HCT116 (cell line): ENCODE results near the gene CNGA3. TPM values are rescaled to one million over a fixed set of nuclear protein-coding genes. Genes with fewer than 3 reads are reported as not detected.
A peak's percentile ranks its signal among the peaks of the same experiment; 100 is the strongest.

Experiments used
- ATAC-seq: fragments of 200-7000 bp; cut with Tn5 transposase; 2 replicates; pipeline ENCODE4 v1.9.1; 2020; ENCODE audit warnings: mild to moderate bottlenecking, moderate library complexity
- BruUV-seq: library from RNA; stranded (reverse); fragments of 400-500 nt; replicated peaks from 2 replicates; lab custom pipeline; 2021; lab: Mats Ljungman, UMichigan
- CTCF ChIA-PET: fragments of 300-600 bp; sonication (Branson Sonifier 250); formaldehyde crosslinking; loops from one replicate; lab custom pipeline; 2021; ENCODE audit warnings: antibody characterized with exemption; lab: Charles Lee
- POLR2A ChIA-PET: fragments of 300-600, 350-600 bp; sonication (Branson Sonifier 250); formaldehyde crosslinking; loops from one replicate; lab custom pipeline; 2021; ENCODE audit warnings: antibody characterized with exemption; lab: Charles Lee
- RAD21 ChIA-PET, 2 experiments: fragments of 300-600 bp; sonication (Branson Sonifier 250); formaldehyde crosslinking; loops; one replicate each; lab custom pipeline; 2023; ENCODE audit warnings: low total read pairs in 2 of 2; ENCODE audit not compliant: uncharacterized antibody in 2 of 2, unreplicated experiment in 2 of 2, low non-redundant PET in 1 of 2; lab: Charles Lee
- DNase-seq: peaks from one replicate; pipeline ENCODE4 v3.0.0-alpha.2; 2010; ENCODE audit warnings: low read depth, low spot score
- H2AFZ ChIP-seq: fragments of 200-600 bp; shearing (Covaris generic), sonication (generic); 2 replicates; pipeline ENCODE4 v1.6.1; 2017; ENCODE audit warnings: low read depth, mixed run types, mixed read lengths, antibody characterized with exemption, low read length; ENCODE audit not compliant: poor library complexity, severe bottlenecking
- H3K27ac ChIP-seq: 2 replicates; pipeline ENCODE4 v1.5.1; 2012; ENCODE audit warnings: low read depth, low read length
- H3K27me3 ChIP-seq: fragments of 200-600 bp; sonication (generic); 2 replicates; pipeline ENCODE4 v1.6.1; 2016; ENCODE audit warnings: mixed run types, low read length, mixed read lengths; ENCODE audit not compliant: insufficient read depth
- H3K36me3 ChIP-seq, 2 experiments: fragments of 200-500 bp in 1 of 2; fragments of 200-600 bp in 1 of 2; sonication (Bioruptor generic) in 1 of 2; sonication (generic) in 1 of 2; 2 replicates each; pipeline versions ENCODE4 v1.5.1 to v1.6.1; 2014 to 2016; ENCODE audit warnings: low read length in 2 of 2, inconsistent platforms in 1 of 2, mixed read lengths in 1 of 2, mixed run types in 1 of 2; ENCODE audit not compliant: insufficient read depth in 2 of 2, control insufficient read depth in 1 of 2
- H3K4me1 ChIP-seq, 2 experiments: fragments of 200-600 bp in 1 of 2; sonication (generic) in 1 of 2; 2 replicates each; pipeline versions ENCODE4 v1.5.1 to v1.6.1; 2012 to 2017; ENCODE audit warnings: low read length in 2 of 2, inconsistent platforms in 1 of 2, mild to moderate bottlenecking in 1 of 2, mixed read lengths in 1 of 2, mixed run types in 1 of 2, moderate library complexity in 1 of 2; ENCODE audit not compliant: insufficient read depth in 2 of 2, control insufficient read depth in 1 of 2
- H3K4me2 ChIP-seq: fragments of 200-600 bp; sonication (generic); 2 replicates; pipeline ENCODE4 v1.6.1; 2017; ENCODE audit warnings: mixed run types, low read length, mixed read lengths
- H3K4me3 ChIP-seq, 2 experiments: fragments of 200-600 bp in 1 of 2; sonication (generic) in 1 of 2; replicated peaks in 1 of 2; 2 replicates each; pipeline ENCODE4 v1.5.1; 2011 to 2016; ENCODE audit warnings: low read length in 2 of 2, control low read depth in 1 of 2, low read depth in 1 of 2, mild to moderate bottlenecking in 1 of 2, mixed read lengths in 1 of 2, mixed run types in 1 of 2
- H3K79me2 ChIP-seq: fragments of 200-600 bp; sonication (generic); 2 replicates; pipeline ENCODE4 v1.6.1; 2017; ENCODE audit warnings: mild to moderate bottlenecking, mixed run types, low read length, moderate library complexity, mixed read lengths; ENCODE audit not compliant: insufficient read depth
- H3K9ac ChIP-seq: fragments of 200-600 bp; sonication (generic); 2 replicates; pipeline ENCODE4 v1.6.1; 2016; ENCODE audit warnings: low read length, mixed read lengths
- H3K9me2 ChIP-seq: fragments of 200-600 bp; sonication (generic), shearing (Covaris generic); 2 replicates; pipeline ENCODE4 v1.6.1; 2017; ENCODE audit warnings: mixed run types, mild to moderate bottlenecking, moderate library complexity; ENCODE audit not compliant: insufficient read depth
- H3K9me3 ChIP-seq, 2 experiments: fragments of 200-500 bp in 1 of 2; fragments of 200-600 bp in 1 of 2; sonication (Bioruptor generic) in 1 of 2; sonication (generic) in 1 of 2; 2 replicates each; pipeline ENCODE4 v1.6.1; 2014 to 2017; ENCODE audit warnings: low read length in 2 of 2, mixed read lengths in 2 of 2, inconsistent platforms in 1 of 2, low read depth in 1 of 2, mild to moderate bottlenecking in 1 of 2, mixed run types in 1 of 2, moderate library complexity in 1 of 2; ENCODE audit not compliant: control insufficient read depth in 1 of 2, insufficient read depth in 1 of 2
- H4K20me1 ChIP-seq: fragments of 200-600 bp; sonication (generic), shearing (Covaris generic); 2 replicates; pipeline ENCODE4 v1.6.1; 2017; ENCODE audit warnings: mixed run types, mild to moderate bottlenecking, moderate library complexity; ENCODE audit not compliant: insufficient read depth
- CBX3 ChIP-seq: IDR thresholded peaks from 2 replicates; pipeline ENCODE4 v1.6.1; 2012; ENCODE audit warnings: low read depth
- CEBPB ChIP-seq: IDR thresholded peaks from 2 replicates; pipeline ENCODE4 v1.6.1; 2012; ENCODE audit warnings: low read depth
- CTCF ChIP-seq, 3 experiments: fragments of 200-600 bp in 1 of 3; sonication (generic) in 1 of 3; IDR thresholded peaks in 2 of 3; conservative IDR thresholded peaks in 1 of 3; 2 replicates each; pipeline ENCODE4 v1.5.1; 2012 to 2017; ENCODE audit warnings: low read depth in 2 of 3, low read length in 2 of 3, antibody characterized with exemption in 1 of 3, borderline replicate concordance in 1 of 3, control low read depth in 1 of 3, mild to moderate bottlenecking in 1 of 3, mixed read lengths in 1 of 3, mixed run types in 1 of 3, moderate library complexity in 1 of 3; ENCODE audit not compliant: insufficient read depth in 1 of 3
- ELF1 ChIP-seq: IDR thresholded peaks from 2 replicates; pipeline ENCODE4 v1.6.1; 2012; ENCODE audit warnings: low read depth, borderline replicate concordance
- EZH2 ChIP-seq: fragments of 200-600 bp; sonication (generic); IDR thresholded peaks from 2 replicates; pipeline ENCODE4 v1.6.1; 2017; ENCODE audit warnings: antibody characterized with exemption, mixed run types
- FOSL1 ChIP-seq: IDR thresholded peaks from 2 replicates; pipeline ENCODE4 v1.6.1; 2012; ENCODE audit warnings: low read depth
- JUND ChIP-seq: IDR thresholded peaks from 2 replicates; pipeline ENCODE4 v1.6.1; 2012
- RAD21 ChIP-seq: IDR thresholded peaks from 2 replicates; pipeline ENCODE4 v1.6.1; 2012; ENCODE audit warnings: low read depth, mild to moderate bottlenecking
- REST ChIP-seq: IDR thresholded peaks from 2 replicates; pipeline ENCODE4 v1.6.1; 2012; ENCODE audit warnings: low read depth
- SP1 ChIP-seq: IDR thresholded peaks from 2 replicates; pipeline ENCODE4 v1.6.1; 2012; ENCODE audit warnings: low read depth
- SRF ChIP-seq: IDR thresholded peaks from 2 replicates; pipeline ENCODE4 v1.6.1; 2012; ENCODE audit warnings: low read depth
- TCF7L2 ChIP-seq: IDR thresholded peaks from 2 replicates; pipeline ENCODE4 v1.7.0; 2011; ENCODE audit warnings: borderline replicate concordance, inconsistent platforms; ENCODE audit not compliant: insufficient read depth, insufficient read length; ENCODE audit errors: extremely low read depth
- intact Hi-C: fragments of 100-400 bp; cut with micrococcal nuclease; formaldehyde crosslinking; loops from 2 replicates; pipeline ENCODE4 v1.10.0; 2022
- total RNA-seq: library from RNA; stranded (reverse); gene quantifications from one replicate; pipeline ENCODE4 v1.2.1, GENCODE V29; 2021; ENCODE audit not compliant: unreplicated experiment
- TF ChIP-seq, protein P1 (sequence below): IDR thresholded peaks from 2 replicates; pipeline ENCODE4 v1.6.1; 2011; ENCODE audit warnings: mild to moderate bottlenecking, low read length, moderate library complexity; ENCODE audit not compliant: insufficient replicate concordance; ENCODE audit errors: extremely low read depth
- TF ChIP-seq, protein P2 (sequence below): IDR thresholded peaks from 2 replicates; pipeline ENCODE4 v1.6.1; 2012

Gene CNGA3
- total RNA-seq, 1 experiment from 2014 or later = not detected

GRCh38 chr2:98422449-98422848 is 76.2 kb downstream of the CNGA3 start:
- TF ChIP-seq FOSL1 (no peak), SRF (no peak), SP1 (no peak), CBX3 (peak; percentile 66; the same call in 1 of the 2 replicates), CEBPB (no peak), CTCF (IDR thresholded peaks at IDR 0.05 in 2 of 3, conservative IDR thresholded peaks at IDR 0.05 in 1 of 3; ENCODE audit: borderline replicate concordance in 1 of 3, insufficient read depth in 1 of 3, low read depth in 2 of 3, low read length in 2 of 3) (no peak)
- Histone ChIP-seq H3K36me3 (no peaks in the 10 kb centered on the region), H3K9me3 (peaks cover 0 to 5% of the 10 kb centered on the region in 2 experiments; a peak in 2 of 4 replicates), H3K27ac (no peak overlapping the region), H3K9ac (no peak overlapping the region), H3K9me2 (no peaks in the 10 kb centered on the region), H4K20me1 (no peaks in the 10 kb centered on the region), H3K27me3 (no peaks in the 10 kb centered on the region), H3K4me1 (no peaks in the 10 kb centered on the region), H3K79me2 (no peaks in the 10 kb centered on the region), H3K4me3 (no peak overlapping the region), H3K4me2 (no peak overlapping the region), H2AFZ (no peak overlapping the region)
- POLR2A ChIA-PET = no interaction called here
- no TSS peak for BruUV-seq
- intact Hi-C loops = no loop called here
- ATAC-seq (no peak), DNase-seq (no peak)
- RAD21 ChIA-PET = no interaction called here
- CTCF ChIA-PET = no interaction called here

- no peaks in the 10 kb centered on the region for H4K20me1 ChIP-seq
- H3K9me3 ChIP-seq = peaks cover 0 to 5% of the 10 kb centered on the region in 2 experiments; a peak in 2 of 4 replicates
- intact Hi-C loops = no loop called here
- no peak overlapping the region for H2AFZ ChIP-seq
- no TSS peak for BruUV-seq
- no peak overlapping the region for H3K27ac ChIP-seq
- no peaks in the 10 kb centered on the region for H3K36me3 ChIP-seq
- H3K9ac ChIP-seq = no peak overlapping the region
- H3K79me2 ChIP-seq = no peaks in the 10 kb centered on the region
- ChIA-PET CTCF (no interaction called here), RAD21 (no interaction called here), POLR2A (no interaction called here)
- ATAC-seq (no peak), DNase-seq (no peak)
- H3K4me3 ChIP-seq = no peak overlapping the region
- no peaks in the 10 kb centered on the region for H3K9me2 ChIP-seq
- no peak overlapping the region for H3K4me2 ChIP-seq
- no peaks in the 10 kb centered on the region for H3K4me1 ChIP-seq
- no peaks in the 10 kb centered on the region for H3K27me3 ChIP-seq
- TF ChIP-seq EZH2 (no peak), RAD21 (no peak), JUND (no peak), FOSL1 (no peak), TCF7L2 (no peak), SRF (no peak), REST (no peak), ELF1 (no peak)
- TF ChIP-seq, protein P1, sequence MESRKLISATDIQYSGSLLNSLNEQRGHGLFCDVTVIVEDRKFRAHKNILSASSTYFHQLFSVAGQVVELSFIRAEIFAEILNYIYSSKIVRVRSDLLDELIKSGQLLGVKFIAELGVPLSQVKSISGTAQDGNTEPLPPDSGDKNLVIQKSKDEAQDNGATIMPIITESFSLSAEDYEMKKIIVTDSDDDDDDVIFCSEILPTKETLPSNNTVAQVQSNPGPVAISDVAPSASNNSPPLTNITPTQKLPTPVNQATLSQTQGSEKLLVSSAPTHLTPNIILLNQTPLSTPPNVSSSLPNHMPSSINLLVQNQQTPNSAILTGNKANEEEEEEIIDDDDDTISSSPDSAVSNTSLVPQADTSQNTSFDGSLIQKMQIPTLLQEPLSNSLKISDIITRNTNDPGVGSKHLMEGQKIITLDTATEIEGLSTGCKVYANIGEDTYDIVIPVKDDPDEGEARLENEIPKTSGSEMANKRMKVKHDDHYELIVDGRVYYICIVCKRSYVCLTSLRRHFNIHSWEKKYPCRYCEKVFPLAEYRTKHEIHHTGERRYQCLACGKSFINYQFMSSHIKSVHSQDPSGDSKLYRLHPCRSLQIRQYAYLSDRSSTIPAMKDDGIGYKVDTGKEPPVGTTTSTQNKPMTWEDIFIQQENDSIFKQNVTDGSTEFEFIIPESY = no peak
- TF ChIP-seq, protein P2, sequence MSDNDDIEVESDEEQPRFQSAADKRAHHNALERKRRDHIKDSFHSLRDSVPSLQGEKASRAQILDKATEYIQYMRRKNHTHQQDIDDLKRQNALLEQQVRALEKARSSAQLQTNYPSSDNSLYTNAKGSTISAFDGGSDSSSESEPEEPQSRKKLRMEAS = no peak
Observed at GRCh38 chr2:98426771-98427170, 80.5 kb downstream of the CNGA3 start.
